GM12878 (cell line): ENCODE results near the gene ZFPM1. TPM values are rescaled to one million over a fixed set of nuclear protein-coding genes. Genes with fewer than 3 reads are reported as not detected.

Experiments
- ATAC-seq: fragments of 200-7000 bp; cut with Tn5 transposase; 3 replicates; pipeline ENCODE4 v1.9.1; 2020; ENCODE audit warnings: mild to moderate bottlenecking, moderate library complexity
- BruUV-seq: library from RNA; stranded (reverse); fragments of 400-500 nt; replicated peaks from 2 replicates; lab custom pipeline; 2021; lab: Mats Ljungman, UMichigan
- CTCF ChIA-PET: fragments of 300-600 bp; sonication (Branson Sonifier 250); formaldehyde crosslinking; extraction: SDS; loops from one replicate; lab custom pipeline; 2021; ENCODE audit warnings: inconsistent platforms; lab: Yijun Ruan, JAX
- POLR2A ChIA-PET: fragments of 350-600 bp; formaldehyde crosslinking; extraction: SDS; loops from one replicate; lab custom pipeline; 2021; ENCODE audit warnings: inconsistent platforms; lab: Charles Lee
- RAD21 ChIA-PET: fragments of 300-600 bp; sonication (Branson Sonifier 250); formaldehyde crosslinking; loops from one replicate; lab custom pipeline; 2023; ENCODE audit warnings: antibody characterized with exemption; ENCODE audit not compliant: unreplicated experiment; lab: Charles Lee
- SMC1A ChIA-PET: fragments of 300-600 bp; sonication (Branson Sonifier 250); formaldehyde crosslinking; loops from one replicate; lab custom pipeline; 2023; ENCODE audit not compliant: unreplicated experiment, uncharacterized antibody; lab: Charles Lee
- DNase-seq: peaks from one replicate; pipeline ENCODE4 v3.0.0-alpha.2; 2011; ENCODE audit warnings: low read depth, low spot score
- FAIRE-seq: peaks from 3 replicates; lab custom pipeline; 2011; peaks lifted over from hg19 to GRCh38; lab: Jason Lieb, UNC
- H2AFZ ChIP-seq: 2 replicates; pipeline ENCODE4 v1.6.0; 2011; ENCODE audit warnings: low read depth, low read length, control low read depth; ENCODE audit not compliant: control insufficient read depth
- H3K27ac ChIP-seq: 2 replicates; pipeline ENCODE4 v1.5.1; 2011; ENCODE audit warnings: control low read depth; ENCODE audit not compliant: control insufficient read depth, insufficient read depth
- H3K27me3 ChIP-seq, 2 experiments: replicated peaks in 1 of 2; 2 replicates each; pipeline versions ENCODE4 v1.6.0 to v1.6.1; 2011; ENCODE audit warnings: low read length in 1 of 2; ENCODE audit not compliant: control insufficient read depth in 2 of 2, insufficient read depth in 2 of 2
- H3K36me3 ChIP-seq, 2 experiments: 2 replicates each; pipeline ENCODE4 v1.5.1; 2011; ENCODE audit warnings: low read length in 1 of 2; ENCODE audit not compliant: control insufficient read depth in 2 of 2, insufficient read depth in 2 of 2
- H3K4me1 ChIP-seq: 2 replicates; pipeline ENCODE4 v1.6.1; 2011; ENCODE audit warnings: mild to moderate bottlenecking, low read length, moderate library complexity, mixed read lengths; ENCODE audit not compliant: control insufficient read depth, insufficient read depth
- H3K4me2 ChIP-seq: 2 replicates; pipeline ENCODE4 v1.6.0; 2011; ENCODE audit warnings: control low read depth; ENCODE audit not compliant: control insufficient read depth, insufficient read depth
- H3K4me3 ChIP-seq: fragments of 200-600 bp; sonication (generic); 2 replicates; pipeline ENCODE4 v1.5.1; 2016
- H3K79me2 ChIP-seq: 2 replicates; pipeline ENCODE4 v1.6.0; 2011; ENCODE audit warnings: low read length; ENCODE audit not compliant: control insufficient read depth, insufficient read depth
- H3K9ac ChIP-seq: 2 replicates; pipeline ENCODE4 v1.8.0; 2011; ENCODE audit warnings: low read length, control low read depth, mixed read lengths; ENCODE audit not compliant: control insufficient read depth, insufficient read depth
- H3K9me3 ChIP-seq: replicated peaks from 3 replicates; pipeline ENCODE4 v1.5.1; 2011; ENCODE audit warnings: mild to moderate bottlenecking, low read length; ENCODE audit not compliant: control insufficient read depth, insufficient read depth
- H4K20me1 ChIP-seq: 2 replicates; pipeline ENCODE4 v1.6.0; 2011; ENCODE audit not compliant: control insufficient read depth, insufficient read depth
- BCL11A ChIP-seq: IDR thresholded peaks from 2 replicates; pipeline ENCODE4 v1.6.1; 2011; ENCODE audit warnings: low read depth, low read length
- CHD2 ChIP-seq: IDR thresholded peaks from 2 replicates; pipeline ENCODE4 v1.6.1; 2011; ENCODE audit warnings: low read depth, low read length, improper control_type of control experiment, borderline replicate concordance
- E4F1 ChIP-seq: fragments of 450-650 bp; IDR thresholded peaks from 2 replicates; pipeline ENCODE4 v1.6.1; 2018; ENCODE audit warnings: borderline replicate concordance, mild to moderate bottlenecking; ENCODE audit not compliant: partially characterized antibody
- HSF1 ChIP-seq: fragments of 150-350 bp; IDR thresholded peaks from 2 replicates; pipeline ENCODE4 v1.6.1; 2014; ENCODE audit warnings: mild to moderate bottlenecking, low read depth, low read length
- NR2C1 ChIP-seq: fragments of 450-650 bp; IDR thresholded peaks from 2 replicates; pipeline ENCODE4 v1.6.1; 2017; ENCODE audit warnings: antibody characterized with exemption, mild to moderate bottlenecking, moderate library complexity
- SIN3A ChIP-seq: IDR thresholded peaks from 2 replicates; pipeline ENCODE4 v1.6.1; 2012; ENCODE audit warnings: low read depth, low read length, improper control_type of control experiment
- TARDBP ChIP-seq: IDR thresholded peaks from 2 replicates; pipeline ENCODE4 v1.6.1; 2016; ENCODE audit warnings: borderline replicate concordance
- USF1 ChIP-seq: IDR thresholded peaks from 2 replicates; pipeline ENCODE4 v1.6.1; 2011; ENCODE audit warnings: borderline replicate concordance, low read depth, mild to moderate bottlenecking, moderate library complexity, mixed read lengths, low read length; ENCODE audit not compliant: insufficient read depth; ENCODE audit errors: extremely low read length
- USF2 ChIP-seq: IDR thresholded peaks from 2 replicates; pipeline ENCODE4 v1.6.1; 2011; ENCODE audit warnings: low read depth, low read length, improper control_type of control experiment, borderline replicate concordance
- WGBS: methylation state at CpG from one replicate; pipeline ENCODE4 v1.1.6; 2016; ENCODE audit warnings: low lambda C conversion rate; ENCODE audit not compliant: insufficient replicate concordance, insufficient coverage; ENCODE audit errors: missing lambda C conversion rate; 5-methylcytosine and 5-hydroxymethylcytosine counted together
- in situ Hi-C: fragments of 300-500 bp; cut with MboI; formaldehyde crosslinking; loops from 9 replicates; pipeline ENCODE4 v1.14.3; 2018; ENCODE audit warnings: mixed read lengths
- intact Hi-C: fragments of 100-400 bp; cut with micrococcal nuclease; formaldehyde crosslinking; loops from one replicate; pipeline ENCODE4 v1.14.2; 2022; ENCODE audit not compliant: unreplicated experiment
- polyA plus RNA-seq, 11 experiments: library from polyadenylated mRNA; depleted of rRNA in 4 of 11; unstranded in 6 of 11; stranded (reverse) in 5 of 11; fragments of >200 nt; fragmentation: Nextera tagmentation in 4 of 11; fragmentation: Illumina TruSeq in 1 of 11; extraction: Ambion mirVana in 4 of 11; extraction: Trizol in 1 of 11; gene quantifications; 1 replicate in 1 of 11; 2 replicates in 10 of 11; pipeline versions ENCODE4 v1.2.1 to v1.2.3, GENCODE V29; 2011 to 2016; ENCODE audit warnings: inconsistent platforms in 2 of 11, missing spikeins in 2 of 11, low read depth in 1 of 11
- total RNA-seq, 4 experiments: library from RNA; depleted of rRNA in 3 of 4; stranded (reverse); fragments of >200 nt in 3 of 4; fragmentation: Illumina TruSeq in 1 of 4; extraction: Trizol in 1 of 4; gene quantifications; 2 replicates each; pipeline versions ENCODE4 v1.2.1 to v1.2.3, GENCODE V29; 2013 to 2021

Gene ZFPM1
- total and polyA plus RNA-seq, 10 of the 15 experiments (the other 5 are each of a cell fraction or from before 2014, with no cell fraction given), result 0.02 to 5.1 (median 0.30) TPM

- Histone ChIP-seq H2AFZ (no peak overlapping the region), H3K4me2 (no peak overlapping the region), H3K9me3 (no peaks in the 10 kb centered on the region), H3K27ac (no peak overlapping the region), H3K27me3 (no peaks in the 10 kb centered on the region), H3K9ac (no peak overlapping the region), H3K4me3 (no peak overlapping the region), H4K20me1 (no peaks in the 10 kb centered on the region), H3K4me1 (peaks cover 12% of the 10 kb centered on the region), H3K36me3 (no peaks in the 10 kb centered on the region), H3K79me2 (no peaks in the 10 kb centered on the region)
- in situ Hi-C loops, result loop anchor here (25.0 kb wide), 1 partner anchor 483 kb away; the partner anchor contains the start of gene BANP
- ChIA-PET POLR2A (no interaction called here), RAD21 (interaction anchor here (0.6 to 2.2 kb wide), 2 partner anchors 81 to 116 kb away, joined by 4 to 8 read pairs; no protein-coding TSS in a partner anchor), CTCF (interaction anchor here (1.1 to 1.8 kb wide), 2 partner anchors 9 to 118 kb away, joined by 3 to 5 read pairs; no protein-coding TSS in a partner anchor), SMC1A (no interaction called here)
- 50% methylated on average over 30 of the region's 32 CpGs for WGBS
- intact Hi-C loops, result no loop called here
- no peak for FAIRE-seq
- no TSS peak for BruUV-seq
- no peak for TF ChIP-seq NR2C1
- no peak for TF ChIP-seq E4F1
- TF ChIP-seq HSF1, result no peak
- TF ChIP-seq USF2, result no peak
- no peak for TF ChIP-seq USF1
- no peak for TF ChIP-seq CHD2
- TF ChIP-seq TARDBP, result no peak
- TF ChIP-seq SIN3A, result no peak
- TF ChIP-seq BCL11A, result no peak
- ATAC-seq, result no peak
- no peak for DNase-seq
Measured at GRCh38 chr16:88444826-88445582, 8.1 kb upstream of the ZFPM1 start.
